HG03066 (cell line): ENCODE measurements around the gene ONECUT3.

ENCODE experiments used
- ATAC-seq: cut with Tn5 transposase; IDR thresholded peaks from one replicate; pipeline ENCODE4 v1.9.1; 2021; ENCODE audit warnings: low read depth; ENCODE audit not compliant: unreplicated experiment

The ONECUT3 gene

DNA sequence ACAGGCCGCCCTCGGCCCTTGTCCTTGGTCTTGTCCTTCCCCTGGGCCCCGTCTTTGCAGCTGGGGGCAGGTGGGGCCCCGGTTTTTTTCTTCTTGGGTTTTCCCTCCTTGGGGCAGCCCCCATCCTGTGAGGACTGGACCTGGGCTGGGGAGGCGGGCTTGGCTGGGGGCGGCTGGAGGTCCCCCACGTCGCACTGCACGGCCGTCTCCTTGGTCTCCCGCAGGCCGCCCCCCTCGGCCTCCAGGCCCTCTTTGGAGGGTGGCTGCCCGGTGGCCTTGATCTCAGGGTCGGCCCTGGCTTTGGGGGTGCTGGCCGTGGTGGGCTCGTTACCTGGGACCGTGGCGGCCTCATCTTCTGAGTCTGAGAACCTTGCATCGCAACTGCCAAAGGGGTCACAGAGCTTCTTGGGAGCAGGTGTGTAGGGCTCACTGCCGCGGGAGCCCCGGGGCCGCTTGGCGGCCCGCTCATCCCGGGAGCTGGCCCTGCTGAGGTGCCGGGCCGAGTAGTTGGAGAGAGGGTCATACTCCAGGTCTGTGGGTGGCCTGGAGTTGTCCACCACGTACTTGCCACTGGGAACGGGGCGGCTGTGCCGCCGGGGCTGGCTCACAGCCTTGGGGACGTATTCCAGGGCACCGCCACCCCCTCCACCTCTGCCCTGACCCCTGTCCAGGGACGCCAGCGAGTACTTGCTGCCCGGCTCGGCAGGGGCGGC, 74.4 kb downstream of the ONECUT3 start:
- ATAC-seq: no peak

DNA sequence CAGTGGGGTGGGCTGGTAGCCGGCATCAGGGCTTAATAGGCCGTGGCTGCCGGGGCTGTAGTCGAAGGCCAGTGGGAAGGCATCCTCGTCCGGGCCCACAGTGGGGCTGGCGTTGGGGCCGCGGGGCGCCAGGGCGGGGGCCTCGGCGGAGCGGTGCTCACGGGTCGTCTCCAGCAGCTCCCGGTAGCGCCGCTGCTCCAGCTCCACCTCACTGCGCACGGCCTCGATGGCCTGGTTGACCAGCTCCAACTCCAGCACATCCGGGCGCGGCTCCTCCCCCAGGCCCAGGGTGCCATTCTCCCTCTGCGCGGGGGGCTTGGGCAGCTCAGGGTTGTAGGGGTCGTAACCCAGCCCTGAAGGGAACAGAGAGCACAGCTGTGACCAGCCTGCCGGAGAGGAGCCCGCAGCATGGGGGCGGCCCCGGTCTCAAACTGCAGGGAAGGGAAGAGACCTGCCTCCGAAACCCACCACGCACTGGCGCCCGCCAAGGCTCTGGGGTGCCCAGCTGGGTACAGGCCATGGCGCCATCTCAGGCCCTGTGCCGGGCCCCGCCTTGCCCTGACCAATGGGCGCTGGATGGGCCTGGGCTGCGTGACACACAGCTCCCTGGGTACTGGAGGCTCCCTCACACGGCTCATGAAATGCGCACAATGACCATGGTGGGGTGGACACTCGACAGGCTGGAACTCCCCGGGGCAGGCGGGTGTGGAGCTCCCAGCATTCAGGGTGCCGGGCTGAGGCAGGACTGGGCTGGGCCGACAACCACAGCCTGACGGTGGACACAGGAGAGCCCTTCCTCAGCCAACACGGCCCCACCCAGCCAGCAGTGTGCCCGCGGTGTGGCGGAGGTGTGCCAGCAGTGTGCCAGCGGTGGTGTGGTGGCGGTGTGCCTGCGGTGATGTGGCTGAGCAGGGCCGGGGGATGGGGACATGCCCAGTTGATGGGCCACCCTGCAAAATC, 75.3 kb downstream of the ONECUT3 start:
- ATAC-seq: no peak

- ATAC-seq: no peak
Measured at GRCh38 chr19:1829958-1830357, 76.7 kb downstream of the ONECUT3 start.

DNA sequence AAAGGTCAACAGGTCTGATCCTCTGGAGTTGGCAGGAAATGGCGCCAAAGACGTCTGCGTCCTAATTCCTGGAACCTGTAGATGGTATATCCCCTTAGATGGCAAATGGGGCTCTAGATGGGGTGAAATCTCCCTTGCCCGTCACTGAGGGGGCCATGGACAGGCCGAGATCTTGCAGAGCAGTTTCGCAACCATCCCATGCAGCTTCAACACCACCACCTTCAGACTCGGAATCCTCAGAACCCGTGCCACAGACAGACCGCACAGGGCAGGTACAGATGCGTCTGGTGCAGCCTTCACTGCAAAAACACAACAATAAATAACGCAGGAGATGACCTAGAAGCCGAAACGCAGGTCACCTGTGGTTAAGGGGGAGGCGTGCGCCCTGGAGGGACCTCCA, 77.3 kb downstream of the ONECUT3 start:
- ATAC-seq: no peak
